HCT116 (cell line): ENCODE results near the gene TOP2B.

Experiments used
- EGR1 ChIP-seq: IDR thresholded peaks from 2 replicates; pipeline ENCODE4 v1.6.1; 2012; ENCODE audit warnings: low read depth
- ELF1 ChIP-seq: IDR thresholded peaks from 2 replicates; pipeline ENCODE4 v1.6.1; 2012; ENCODE audit warnings: low read depth, borderline replicate concordance
- EZH2 ChIP-seq: fragments of 200-600 bp; sonication (generic); IDR thresholded peaks from 2 replicates; pipeline ENCODE4 v1.6.1; 2017; ENCODE audit warnings: antibody characterized with exemption, mixed run types
- JUND ChIP-seq: IDR thresholded peaks from 2 replicates; pipeline ENCODE4 v1.6.1; 2012
- MAX ChIP-seq: IDR thresholded peaks from 2 replicates; pipeline ENCODE4 v1.6.1; 2012
- POLR2A ChIP-seq: IDR thresholded peaks from 2 replicates; pipeline ENCODE4 v1.7.0; 2011; ENCODE audit warnings: borderline replicate concordance; ENCODE audit not compliant: insufficient read depth, insufficient read length; ENCODE audit errors: extremely low read depth
- POLR2AphosphoS5 ChIP-seq: IDR thresholded peaks from 2 replicates; pipeline ENCODE4 v1.6.1; 2011; ENCODE audit warnings: mild to moderate bottlenecking, low read depth, low read length, moderate library complexity
- RAD21 ChIP-seq: IDR thresholded peaks from 2 replicates; pipeline ENCODE4 v1.6.1; 2012; ENCODE audit warnings: low read depth, mild to moderate bottlenecking
- REST ChIP-seq: IDR thresholded peaks from 2 replicates; pipeline ENCODE4 v1.6.1; 2012; ENCODE audit warnings: low read depth
- SIN3A ChIP-seq: IDR thresholded peaks from 2 replicates; pipeline ENCODE4 v1.6.1; 2012; ENCODE audit warnings: low read depth
- SP1 ChIP-seq: IDR thresholded peaks from 2 replicates; pipeline ENCODE4 v1.6.1; 2012; ENCODE audit warnings: low read depth
- TCF7L2 ChIP-seq: IDR thresholded peaks from 2 replicates; pipeline ENCODE4 v1.7.0; 2011; ENCODE audit warnings: borderline replicate concordance, inconsistent platforms; ENCODE audit not compliant: insufficient read depth, insufficient read length; ENCODE audit errors: extremely low read depth
- TF ChIP-seq, protein P1 (sequence below), 3 experiments: fragments of 200-600 bp in 1 of 3; sonication (generic) in 1 of 3; IDR thresholded peaks in 2 of 3; conservative IDR thresholded peaks in 1 of 3; 2 replicates each; pipeline ENCODE4 v1.5.1; 2012 to 2017; ENCODE audit warnings: low read depth in 2 of 3, low read length in 2 of 3, antibody characterized with exemption in 1 of 3, borderline replicate concordance in 1 of 3, control low read depth in 1 of 3, mild to moderate bottlenecking in 1 of 3, mixed read lengths in 1 of 3, mixed run types in 1 of 3, moderate library complexity in 1 of 3; ENCODE audit not compliant: insufficient read depth in 1 of 3

- TF ChIP-seq POLR2AphosphoS5 (no peak), MAX (no peak), SP1 (no peak), REST (no peak), SIN3A (no peak), POLR2A (no peak), RAD21 (no peak), ELF1 (no peak), EGR1 (no peak), TCF7L2 (no peak), EZH2 (no peak), JUND (no peak)
- TF ChIP-seq, protein P1, sequence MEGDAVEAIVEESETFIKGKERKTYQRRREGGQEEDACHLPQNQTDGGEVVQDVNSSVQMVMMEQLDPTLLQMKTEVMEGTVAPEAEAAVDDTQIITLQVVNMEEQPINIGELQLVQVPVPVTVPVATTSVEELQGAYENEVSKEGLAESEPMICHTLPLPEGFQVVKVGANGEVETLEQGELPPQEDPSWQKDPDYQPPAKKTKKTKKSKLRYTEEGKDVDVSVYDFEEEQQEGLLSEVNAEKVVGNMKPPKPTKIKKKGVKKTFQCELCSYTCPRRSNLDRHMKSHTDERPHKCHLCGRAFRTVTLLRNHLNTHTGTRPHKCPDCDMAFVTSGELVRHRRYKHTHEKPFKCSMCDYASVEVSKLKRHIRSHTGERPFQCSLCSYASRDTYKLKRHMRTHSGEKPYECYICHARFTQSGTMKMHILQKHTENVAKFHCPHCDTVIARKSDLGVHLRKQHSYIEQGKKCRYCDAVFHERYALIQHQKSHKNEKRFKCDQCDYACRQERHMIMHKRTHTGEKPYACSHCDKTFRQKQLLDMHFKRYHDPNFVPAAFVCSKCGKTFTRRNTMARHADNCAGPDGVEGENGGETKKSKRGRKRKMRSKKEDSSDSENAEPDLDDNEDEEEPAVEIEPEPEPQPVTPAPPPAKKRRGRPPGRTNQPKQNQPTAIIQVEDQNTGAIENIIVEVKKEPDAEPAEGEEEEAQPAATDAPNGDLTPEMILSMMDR (IDR thresholded peaks at IDR 0.05 in 2 of 3, conservative IDR thresholded peaks at IDR 0.05 in 1 of 3; ENCODE audit: borderline replicate concordance in 1 of 3, insufficient read depth in 1 of 3, low read depth in 2 of 3, low read length in 2 of 3), result no peak
Measured at GRCh38 chr3:25582242-25582641, 82.5 kb downstream of the TOP2B start.
